ENCODE measurements around the gene KIF16B. TPM values are rescaled to one million over a fixed set of nuclear protein-coding genes. Genes with fewer than 3 reads are reported as not detected.

Gene KIF16B
- total RNA-seq, 1 experiment from 2014 or later = 7.6 TPM

DNA sequence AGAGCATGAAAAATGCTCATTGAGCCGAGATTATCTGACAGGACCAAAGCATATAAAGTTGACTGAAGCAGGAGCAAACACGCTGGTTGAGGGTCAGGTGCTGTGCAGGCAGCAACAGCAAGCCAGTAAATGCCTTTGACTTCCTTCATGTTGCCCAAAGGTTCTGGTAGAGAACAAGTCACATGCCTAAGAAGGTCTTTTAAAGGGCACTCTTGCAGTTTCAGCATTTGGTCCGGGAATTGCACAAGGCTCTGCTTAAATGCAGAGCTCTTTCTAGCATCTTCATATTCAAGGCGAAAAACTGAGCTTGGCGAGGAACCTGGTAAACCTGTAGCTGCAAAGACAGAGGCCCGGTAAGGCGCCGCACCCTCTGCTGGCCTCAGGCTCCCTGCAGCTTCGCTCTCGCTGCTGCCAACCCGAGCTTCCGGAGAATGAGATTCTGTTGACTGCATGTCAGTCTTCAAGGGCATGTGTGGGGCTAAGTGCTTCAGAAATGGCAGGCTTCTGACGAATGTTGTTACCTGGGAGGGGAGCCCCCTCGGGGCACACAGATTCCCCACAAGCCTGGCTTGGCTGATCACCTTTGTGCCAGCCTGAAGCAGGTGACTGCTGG lies 205.2 kb downstream of the KIF16B start:
- Mint-ChIP-seq H3K36me3 (peaks cover 24% of the 10 kb centered on the region), H3K4me1 (peaks cover 11% of the 10 kb centered on the region), H3K9me3 (no peaks in the 10 kb centered on the region), H3K27ac (no peak overlapping the region), H3K27me3 (ENCODE audit: low read depth) (no peaks in the 10 kb centered on the region), H3K4me3 (no peak overlapping the region)
- ChIA-PET CTCF (interaction anchor here (0.6 kb wide), 1 partner anchor 120 kb away, joined by 3 read pairs; no protein-coding TSS in a partner anchor), POLR2A (no interaction called here)
- DNase-seq (ENCODE audit: low spot score) = no peak
- TF ChIP-seq ATF1 (CRISPR knock-in tag; IDR thresholded peaks at IDR 0.05) = no peak
- no peak for TF ChIP-seq SP1 (CRISPR knock-in tag; conservative IDR thresholded peaks at IDR 0.05)
- no peak for TF ChIP-seq NFATC4 (CRISPR knock-in tag; IDR thresholded peaks at IDR 0.05)
- no peak for TF ChIP-seq GABPB1 (CRISPR knock-in tag; IDR thresholded peaks at IDR 0.05)
- TF ChIP-seq ZNF263 (CRISPR knock-in tag; IDR thresholded peaks at IDR 0.05; ENCODE audit: low read depth) = no peak
- no peak for TF ChIP-seq CBFB (CRISPR knock-in tag; IDR thresholded peaks at IDR 0.05; ENCODE audit: low read depth)
- TF ChIP-seq FOXP1 (CRISPR knock-in tag; IDR thresholded peaks at IDR 0.05; ENCODE audit: borderline replicate concordance) = no peak
- TF ChIP-seq, protein P1, sequence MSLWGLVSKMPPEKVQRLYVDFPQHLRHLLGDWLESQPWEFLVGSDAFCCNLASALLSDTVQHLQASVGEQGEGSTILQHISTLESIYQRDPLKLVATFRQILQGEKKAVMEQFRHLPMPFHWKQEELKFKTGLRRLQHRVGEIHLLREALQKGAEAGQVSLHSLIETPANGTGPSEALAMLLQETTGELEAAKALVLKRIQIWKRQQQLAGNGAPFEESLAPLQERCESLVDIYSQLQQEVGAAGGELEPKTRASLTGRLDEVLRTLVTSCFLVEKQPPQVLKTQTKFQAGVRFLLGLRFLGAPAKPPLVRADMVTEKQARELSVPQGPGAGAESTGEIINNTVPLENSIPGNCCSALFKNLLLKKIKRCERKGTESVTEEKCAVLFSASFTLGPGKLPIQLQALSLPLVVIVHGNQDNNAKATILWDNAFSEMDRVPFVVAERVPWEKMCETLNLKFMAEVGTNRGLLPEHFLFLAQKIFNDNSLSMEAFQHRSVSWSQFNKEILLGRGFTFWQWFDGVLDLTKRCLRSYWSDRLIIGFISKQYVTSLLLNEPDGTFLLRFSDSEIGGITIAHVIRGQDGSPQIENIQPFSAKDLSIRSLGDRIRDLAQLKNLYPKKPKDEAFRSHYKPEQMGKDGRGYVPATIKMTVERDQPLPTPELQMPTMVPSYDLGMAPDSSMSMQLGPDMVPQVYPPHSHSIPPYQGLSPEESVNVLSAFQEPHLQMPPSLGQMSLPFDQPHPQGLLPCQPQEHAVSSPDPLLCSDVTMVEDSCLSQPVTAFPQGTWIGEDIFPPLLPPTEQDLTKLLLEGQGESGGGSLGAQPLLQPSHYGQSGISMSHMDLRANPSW (CRISPR knock-in tag; conservative IDR thresholded peaks at IDR 0.05; ENCODE audit: low read depth) = no peak
- no peak for TF ChIP-seq CREM (CRISPR knock-in tag; IDR thresholded peaks at IDR 0.05)
- no peak for TF ChIP-seq GTF2I (CRISPR knock-in tag; conservative IDR thresholded peaks at IDR 0.05)
- no peak for TF ChIP-seq NR2C2 (CRISPR knock-in tag; IDR thresholded peaks at IDR 0.05)
- TF ChIP-seq ZNF396 (CRISPR knock-in tag; IDR thresholded peaks at IDR 0.05; ENCODE audit: borderline replicate concordance) = no peak
- TF ChIP-seq, protein P2, sequence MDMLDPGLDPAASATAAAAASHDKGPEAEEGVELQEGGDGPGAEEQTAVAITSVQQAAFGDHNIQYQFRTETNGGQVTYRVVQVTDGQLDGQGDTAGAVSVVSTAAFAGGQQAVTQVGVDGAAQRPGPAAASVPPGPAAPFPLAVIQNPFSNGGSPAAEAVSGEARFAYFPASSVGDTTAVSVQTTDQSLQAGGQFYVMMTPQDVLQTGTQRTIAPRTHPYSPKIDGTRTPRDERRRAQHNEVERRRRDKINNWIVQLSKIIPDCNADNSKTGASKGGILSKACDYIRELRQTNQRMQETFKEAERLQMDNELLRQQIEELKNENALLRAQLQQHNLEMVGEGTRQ (CRISPR knock-in tag; IDR thresholded peaks at IDR 0.05) = no peak
- TF ChIP-seq, protein P3, sequence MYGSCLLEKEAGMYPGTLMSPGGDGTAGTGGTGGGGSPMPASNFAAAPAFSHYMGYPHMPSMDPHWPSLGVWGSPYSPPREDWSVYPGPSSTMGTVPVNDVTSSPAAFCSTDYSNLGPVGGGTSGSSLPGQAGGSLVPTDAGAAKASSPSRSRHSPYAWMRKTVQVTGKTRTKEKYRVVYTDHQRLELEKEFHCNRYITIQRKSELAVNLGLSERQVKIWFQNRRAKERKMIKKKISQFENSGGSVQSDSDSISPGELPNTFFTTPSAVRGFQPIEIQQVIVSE (CRISPR knock-in tag; IDR thresholded peaks at IDR 0.05; ENCODE audit: borderline replicate concordance) = no peak
- no peak for TF ChIP-seq HMGA2 (CRISPR knock-in tag; IDR thresholded peaks at IDR 0.05)
- no peak for TF ChIP-seq SMAD4 (CRISPR knock-in tag; IDR thresholded peaks at IDR 0.05)
- no peak for TF ChIP-seq TP53 (CRISPR knock-in tag; IDR thresholded peaks at IDR 0.05)
- TF ChIP-seq OVOL2 (CRISPR knock-in tag; IDR thresholded peaks at IDR 0.05; ENCODE audit: borderline replicate concordance) = no peak
- no peak for TF ChIP-seq IRF2 (CRISPR knock-in tag; IDR thresholded peaks at IDR 0.05; ENCODE audit: borderline replicate concordance, low read depth)
- no peak for ATAC-seq

DNA sequence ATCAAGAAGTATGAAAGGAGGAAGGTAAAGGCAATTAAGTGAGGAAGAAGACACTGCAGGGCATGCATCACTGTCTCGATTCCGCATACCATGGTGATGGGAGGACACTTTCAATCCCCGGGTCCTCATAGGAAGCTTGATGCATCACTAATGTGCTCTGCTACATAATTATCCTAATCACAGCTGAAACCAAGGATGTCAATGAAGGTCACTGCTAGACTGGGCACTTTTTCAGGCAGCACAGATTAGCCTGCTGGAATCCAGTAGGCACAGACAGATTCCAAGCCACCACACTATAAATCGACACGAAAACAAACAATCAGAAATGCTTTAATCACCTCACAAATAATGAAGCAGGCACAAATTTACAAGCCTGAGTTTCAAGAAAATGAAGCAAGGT lies 206.7 kb downstream of the KIF16B start:
- DNase-seq (ENCODE audit: low spot score) (no peak), ATAC-seq (no peak)
- H3K27ac Mint-ChIP-seq = no peak overlapping the region
- H3K9me3 Mint-ChIP-seq = no peaks in the 10 kb centered on the region
- CTCF ChIA-PET = no interaction called here
- peaks cover 15% of the 10 kb centered on the region for H3K36me3 Mint-ChIP-seq
- H3K27me3 Mint-ChIP-seq (ENCODE audit: low read depth) = no peaks in the 10 kb centered on the region
- H3K4me1 Mint-ChIP-seq = peaks cover 11% of the 10 kb centered on the region
- POLR2A ChIA-PET = no interaction called here
- no peak overlapping the region for H3K4me3 Mint-ChIP-seq
- TF ChIP-seq, protein P4, sequence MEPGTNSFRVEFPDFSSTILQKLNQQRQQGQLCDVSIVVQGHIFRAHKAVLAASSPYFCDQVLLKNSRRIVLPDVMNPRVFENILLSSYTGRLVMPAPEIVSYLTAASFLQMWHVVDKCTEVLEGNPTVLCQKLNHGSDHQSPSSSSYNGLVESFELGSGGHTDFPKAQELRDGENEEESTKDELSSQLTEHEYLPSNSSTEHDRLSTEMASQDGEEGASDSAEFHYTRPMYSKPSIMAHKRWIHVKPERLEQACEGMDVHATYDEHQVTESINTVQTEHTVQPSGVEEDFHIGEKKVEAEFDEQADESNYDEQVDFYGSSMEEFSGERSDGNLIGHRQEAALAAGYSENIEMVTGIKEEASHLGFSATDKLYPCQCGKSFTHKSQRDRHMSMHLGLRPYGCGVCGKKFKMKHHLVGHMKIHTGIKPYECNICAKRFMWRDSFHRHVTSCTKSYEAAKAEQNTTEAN (CRISPR knock-in tag; IDR thresholded peaks at IDR 0.05) = no peak
- TF ChIP-seq, protein P5, sequence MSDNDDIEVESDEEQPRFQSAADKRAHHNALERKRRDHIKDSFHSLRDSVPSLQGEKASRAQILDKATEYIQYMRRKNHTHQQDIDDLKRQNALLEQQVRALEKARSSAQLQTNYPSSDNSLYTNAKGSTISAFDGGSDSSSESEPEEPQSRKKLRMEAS (CRISPR knock-in tag; IDR thresholded peaks at IDR 0.05) = no peak
- TF ChIP-seq ZNF232 (CRISPR knock-in tag; IDR thresholded peaks at IDR 0.05) = no peak
- TF ChIP-seq, protein P6, sequence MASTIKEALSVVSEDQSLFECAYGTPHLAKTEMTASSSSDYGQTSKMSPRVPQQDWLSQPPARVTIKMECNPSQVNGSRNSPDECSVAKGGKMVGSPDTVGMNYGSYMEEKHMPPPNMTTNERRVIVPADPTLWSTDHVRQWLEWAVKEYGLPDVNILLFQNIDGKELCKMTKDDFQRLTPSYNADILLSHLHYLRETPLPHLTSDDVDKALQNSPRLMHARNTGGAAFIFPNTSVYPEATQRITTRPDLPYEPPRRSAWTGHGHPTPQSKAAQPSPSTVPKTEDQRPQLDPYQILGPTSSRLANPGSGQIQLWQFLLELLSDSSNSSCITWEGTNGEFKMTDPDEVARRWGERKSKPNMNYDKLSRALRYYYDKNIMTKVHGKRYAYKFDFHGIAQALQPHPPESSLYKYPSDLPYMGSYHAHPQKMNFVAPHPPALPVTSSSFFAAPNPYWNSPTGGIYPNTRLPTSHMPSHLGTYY (CRISPR knock-in tag; IDR thresholded peaks at IDR 0.05) = no peak
- no peak for TF ChIP-seq HMGA2 (CRISPR knock-in tag; IDR thresholded peaks at IDR 0.05)
- TF ChIP-seq ZNF423 (CRISPR knock-in tag; IDR thresholded peaks at IDR 0.05) = no peak
- TF ChIP-seq, protein P7, sequence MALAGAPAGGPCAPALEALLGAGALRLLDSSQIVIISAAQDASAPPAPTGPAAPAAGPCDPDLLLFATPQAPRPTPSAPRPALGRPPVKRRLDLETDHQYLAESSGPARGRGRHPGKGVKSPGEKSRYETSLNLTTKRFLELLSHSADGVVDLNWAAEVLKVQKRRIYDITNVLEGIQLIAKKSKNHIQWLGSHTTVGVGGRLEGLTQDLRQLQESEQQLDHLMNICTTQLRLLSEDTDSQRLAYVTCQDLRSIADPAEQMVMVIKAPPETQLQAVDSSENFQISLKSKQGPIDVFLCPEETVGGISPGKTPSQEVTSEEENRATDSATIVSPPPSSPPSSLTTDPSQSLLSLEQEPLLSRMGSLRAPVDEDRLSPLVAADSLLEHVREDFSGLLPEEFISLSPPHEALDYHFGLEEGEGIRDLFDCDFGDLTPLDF (CRISPR knock-in tag; IDR thresholded peaks at IDR 0.05) = no peak
- TF ChIP-seq GTF2I (CRISPR knock-in tag; conservative IDR thresholded peaks at IDR 0.05) = no peak
- TF ChIP-seq IRF2 (CRISPR knock-in tag; IDR thresholded peaks at IDR 0.05; ENCODE audit: borderline replicate concordance, low read depth) = no peak
- TF ChIP-seq CREB1 (CRISPR knock-in tag; IDR thresholded peaks at IDR 0.05) = no peak

Data from WTC11 (cell line).